Ovary (tissue), 10 donors: ENCODE data around the gene TAOK2. TPM values are rescaled to one million over a fixed set of nuclear protein-coding genes. Genes with fewer than 3 reads are reported as not detected.
A peak's percentile ranks its signal among the peaks of the same experiment; 100 is the strongest.

Experiments used
- DNase-seq, 5 donors: peaks; one replicate each; pipeline ENCODE4 v3.0.0-alpha.2; 2019 to 2020
- H3K27ac ChIP-seq, 2 donors: fragments of 200-600 bp; one replicate each; pipeline versions ENCODE4 v1.5.1 to v1.8.0; 2019 to 2022
- H3K27me3 ChIP-seq: fragments of 200-600 bp; one replicate; pipeline ENCODE4 v1.8.0; 2022
- H3K36me3 ChIP-seq: fragments of 200-600 bp; sonication (generic); one replicate; pipeline ENCODE4 v1.5.1; 2019
- H3K4me1 ChIP-seq: one replicate; pipeline ENCODE4 v1.8.1; 2013; ENCODE audit warnings: mild to moderate bottlenecking, moderate library complexity; ENCODE audit not compliant: insufficient read depth
- H3K4me3 ChIP-seq: fragments of 200-600 bp; sonication (generic); one replicate; pipeline ENCODE4 v1.5.1; 2017
- H3K9me3 ChIP-seq, 2 donors: fragments of 200-600 bp in 1 of 2; sonication (generic) in 1 of 2; one replicate each; pipeline versions ENCODE4 v1.5.1 to v1.8.1; 2013 to 2019; ENCODE audit warnings: mild to moderate bottlenecking in 1 of 2, moderate library complexity in 1 of 2
- EP300 ChIP-seq: sonication (generic); formaldehyde crosslinking; IDR thresholded peaks from one replicate; pipeline ENCODE4 v1.6.1; 2017; ENCODE audit warnings: antibody characterized with exemption
- POLR2A ChIP-seq: fragments of 450-650 bp; IDR thresholded peaks from one replicate; pipeline ENCODE4 v1.6.1; 2017; ENCODE audit warnings: antibody characterized with exemption, mild to moderate bottlenecking, moderate library complexity
- WGBS, 3 donors: extraction: QIAGEN DNeasy Blood & Tissue Kit in 1 of 3; methylation state at CpG; one replicate each; pipeline versions ENCODE4 v1.1.5 to v1.1.7; 2013 to 2017; 5-methylcytosine and 5-hydroxymethylcytosine counted together
- intact Hi-C, 4 donors: fragments of 100-400 bp; cut with DNase I; formaldehyde crosslinking; loops; one replicate each; pipeline versions ENCODE4 v1.11.0 to v1.15.1; 2022 to 2023
- long read RNA-seq, 3 donors: library from polyadenylated mRNA in 2 of 3; unstranded in 2 of 3; transcript quantifications; one replicate each; pipeline ENCODE4 v2.0.0 and lab custom pipeline, GENCODE V29; 2021 to 2026
- polyA plus RNA-seq, 2 donors: library from polyadenylated mRNA; stranded (reverse); fragments of 200-250 nt in 1 of 2; fragments of 350-450 nt in 1 of 2; fragmentation: Illumina TruSeq in 1 of 2; extraction: RNeasy Lipid Tissue Mini Kit (QIAGEN cat#74804) in 1 of 2; gene quantifications; one replicate each; pipeline ENCODE4 v1.2.3, GENCODE V29; 2013 to 2014
- total RNA-seq, 7 donors: library from RNA; depleted of rRNA in 2 of 7; stranded (reverse); fragments of >200 nt in 2 of 7; fragmentation: NEBNext Ultra II Directional in 3 of 7; extraction: Animal tissue kit (Norgen Biotek cat#: 25700) in 3 of 7; gene quantifications; one replicate each; pipeline versions ENCODE4 v1.1.0 to v1.2.4, GENCODE V29; 2016 to 2023
- TF ChIP-seq, protein P1 (sequence below), 3 donors: fragments of 450-650 bp in 2 of 3; fragments of 200-600 bp in 1 of 3; IDR thresholded peaks; one replicate each; pipeline versions ENCODE4 v1.5.1 to v1.8.0; 2016 to 2022; ENCODE audit warnings: antibody characterized with exemption in 3 of 3, mild to moderate bottlenecking in 1 of 3
- donor health status: DM: no; HTN: no; CAD: no; lungs with moderate emphysema.
- donor health status: DM: no; HTN: no; CAD: no.
- donor health status: Bipolar disorder and iron deficiency.
- donor health status: DM: yes; HTN: yes; CAD: no.
- donor health status: DM: no; HTN: no; CAD: no.
- donor health status: DM: yes; HTN: yes; CAD: no.

Gene TAOK2
- total RNA-seq (10 to 100 TPM; 24.8 to 54.0 (median 43.9) TPM), polyA plus RNA-seq (10 to 100 TPM; 19.4 to 33.2 TPM)
- long read RNA-seq, donor 1, full-length matches to known transcripts: 5 of 43 reads
- long read RNA-seq, donor 1, partial matches to known transcripts: 17 of 43 reads
- long read RNA-seq, donor 1, other reads (novel, unspliced or antisense): 21 of 43 reads
- long read RNA-seq, donor 2, full-length matches to known transcripts: 6 of 176 reads
- long read RNA-seq, donor 2, partial matches to known transcripts: 157 of 176 reads
- long read RNA-seq, donor 2, other reads (novel, unspliced or antisense): 13 of 176 reads
- long read RNA-seq, donor 3, full-length matches to known transcripts: 25 of 82 reads
- long read RNA-seq, donor 3, partial matches to known transcripts: 50 of 82 reads
- long read RNA-seq, donor 3, other reads (novel, unspliced or antisense): 7 of 82 reads

DNA sequence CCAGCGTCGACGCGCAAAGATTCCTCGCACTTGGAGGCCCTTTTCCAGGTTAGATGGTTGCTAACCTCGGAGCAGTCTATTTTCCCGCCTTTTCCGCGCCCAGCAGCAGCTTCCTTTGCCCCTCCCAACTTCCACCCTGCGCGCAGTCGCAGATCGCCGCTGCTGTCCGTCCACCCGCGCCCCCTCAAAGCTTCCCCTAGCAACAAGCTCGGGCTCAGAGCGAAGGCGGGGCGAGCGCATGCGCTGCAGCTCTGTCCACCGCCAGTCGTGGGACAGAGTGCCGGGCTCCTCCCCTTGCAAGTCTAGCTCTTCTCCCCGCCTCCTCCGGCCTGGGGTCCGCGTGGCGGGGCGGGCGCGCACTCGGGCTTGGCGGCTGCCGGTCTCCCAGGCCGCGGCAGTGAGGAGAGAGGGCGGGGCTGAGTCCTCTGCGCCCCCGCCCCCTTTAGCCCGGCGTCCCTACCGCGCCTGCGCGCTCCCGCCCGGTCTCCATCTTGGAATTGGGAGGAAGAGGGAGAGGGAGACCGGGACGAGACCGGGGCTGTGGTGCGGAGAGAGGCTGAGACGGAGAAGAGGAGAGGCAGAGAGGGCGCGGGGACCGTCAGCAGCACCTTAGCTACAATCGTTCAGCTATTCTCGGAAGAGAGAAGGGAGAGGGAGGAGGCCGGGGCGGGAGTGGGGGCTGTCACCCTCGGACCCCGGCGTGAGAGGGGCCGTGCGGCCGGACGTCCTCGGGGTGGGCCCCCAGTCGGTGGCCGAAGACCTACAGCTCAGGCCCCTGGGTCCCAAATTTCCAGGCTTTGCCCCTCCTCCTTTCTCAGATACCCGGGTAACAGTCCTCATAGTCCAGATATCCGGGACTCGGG is at the start of gene TAOK2:
Gene TAOK2 (plus strand): TSS at position 485 of the 863 bp plus-strand sequence. CDS start 3,905 bp downstream, outside the sequence.
- Histone ChIP-seq H3K9me3 (no peaks in the 10 kb centered on the region), H3K36me3 (no peaks in the 10 kb centered on the region), H3K4me1 (peaks cover 13% of the 10 kb centered on the region), H3K4me3 (peak within 1 kb of the TSS; percentile 87), H3K27ac (peak within 1 kb of the TSS; percentile 82 to 86), H3K27me3 (no peaks in the 10 kb centered on the region)
- intact Hi-C loops: no loop called here
- peak; percentile 98 to 99 (median 99) for DNase-seq
- TF ChIP-seq POLR2A (peak; percentile 90), EP300 (no peak)
- TF ChIP-seq, protein P1, sequence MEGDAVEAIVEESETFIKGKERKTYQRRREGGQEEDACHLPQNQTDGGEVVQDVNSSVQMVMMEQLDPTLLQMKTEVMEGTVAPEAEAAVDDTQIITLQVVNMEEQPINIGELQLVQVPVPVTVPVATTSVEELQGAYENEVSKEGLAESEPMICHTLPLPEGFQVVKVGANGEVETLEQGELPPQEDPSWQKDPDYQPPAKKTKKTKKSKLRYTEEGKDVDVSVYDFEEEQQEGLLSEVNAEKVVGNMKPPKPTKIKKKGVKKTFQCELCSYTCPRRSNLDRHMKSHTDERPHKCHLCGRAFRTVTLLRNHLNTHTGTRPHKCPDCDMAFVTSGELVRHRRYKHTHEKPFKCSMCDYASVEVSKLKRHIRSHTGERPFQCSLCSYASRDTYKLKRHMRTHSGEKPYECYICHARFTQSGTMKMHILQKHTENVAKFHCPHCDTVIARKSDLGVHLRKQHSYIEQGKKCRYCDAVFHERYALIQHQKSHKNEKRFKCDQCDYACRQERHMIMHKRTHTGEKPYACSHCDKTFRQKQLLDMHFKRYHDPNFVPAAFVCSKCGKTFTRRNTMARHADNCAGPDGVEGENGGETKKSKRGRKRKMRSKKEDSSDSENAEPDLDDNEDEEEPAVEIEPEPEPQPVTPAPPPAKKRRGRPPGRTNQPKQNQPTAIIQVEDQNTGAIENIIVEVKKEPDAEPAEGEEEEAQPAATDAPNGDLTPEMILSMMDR (IDR thresholded peaks at IDR 0.05): no peak
- 2 to 3% (median 2%) methylated on average over 75 of the region's 75 CpGs for WGBS, 3 donors

DNA sequence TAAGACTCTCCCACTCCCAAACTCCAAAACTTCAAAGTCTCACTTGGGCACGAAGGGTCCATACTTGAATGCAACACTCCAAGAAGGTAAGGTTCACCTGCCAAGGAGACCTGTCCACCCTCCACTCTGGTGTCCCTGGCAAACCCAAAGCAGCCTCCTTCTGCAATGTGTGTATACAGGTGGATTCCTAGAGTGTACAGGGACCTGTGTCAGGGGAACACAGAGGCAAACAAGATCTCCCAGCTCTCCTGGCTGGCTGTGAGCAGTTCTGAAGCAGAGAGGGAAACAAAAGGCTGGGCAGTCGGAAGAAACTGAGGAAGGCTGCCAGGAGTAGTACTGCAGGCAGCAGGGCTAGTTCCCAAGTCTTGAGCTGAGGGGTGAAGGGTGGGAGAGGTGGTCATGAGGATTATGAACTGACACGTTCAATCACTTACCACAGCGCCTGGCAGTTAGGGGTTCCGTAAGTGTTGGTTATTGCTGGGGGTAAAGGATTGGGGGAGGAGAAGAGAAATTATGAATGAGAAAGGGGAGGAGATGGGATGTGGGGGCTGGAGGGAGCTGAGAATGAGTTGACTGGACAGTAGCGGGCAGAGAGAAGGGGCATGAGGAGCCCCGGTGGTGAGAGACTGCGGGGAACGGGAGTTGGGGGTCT is 48.4 kb upstream of the TAOK2 start:
- H3K27ac ChIP-seq: no peak overlapping the region

DNA sequence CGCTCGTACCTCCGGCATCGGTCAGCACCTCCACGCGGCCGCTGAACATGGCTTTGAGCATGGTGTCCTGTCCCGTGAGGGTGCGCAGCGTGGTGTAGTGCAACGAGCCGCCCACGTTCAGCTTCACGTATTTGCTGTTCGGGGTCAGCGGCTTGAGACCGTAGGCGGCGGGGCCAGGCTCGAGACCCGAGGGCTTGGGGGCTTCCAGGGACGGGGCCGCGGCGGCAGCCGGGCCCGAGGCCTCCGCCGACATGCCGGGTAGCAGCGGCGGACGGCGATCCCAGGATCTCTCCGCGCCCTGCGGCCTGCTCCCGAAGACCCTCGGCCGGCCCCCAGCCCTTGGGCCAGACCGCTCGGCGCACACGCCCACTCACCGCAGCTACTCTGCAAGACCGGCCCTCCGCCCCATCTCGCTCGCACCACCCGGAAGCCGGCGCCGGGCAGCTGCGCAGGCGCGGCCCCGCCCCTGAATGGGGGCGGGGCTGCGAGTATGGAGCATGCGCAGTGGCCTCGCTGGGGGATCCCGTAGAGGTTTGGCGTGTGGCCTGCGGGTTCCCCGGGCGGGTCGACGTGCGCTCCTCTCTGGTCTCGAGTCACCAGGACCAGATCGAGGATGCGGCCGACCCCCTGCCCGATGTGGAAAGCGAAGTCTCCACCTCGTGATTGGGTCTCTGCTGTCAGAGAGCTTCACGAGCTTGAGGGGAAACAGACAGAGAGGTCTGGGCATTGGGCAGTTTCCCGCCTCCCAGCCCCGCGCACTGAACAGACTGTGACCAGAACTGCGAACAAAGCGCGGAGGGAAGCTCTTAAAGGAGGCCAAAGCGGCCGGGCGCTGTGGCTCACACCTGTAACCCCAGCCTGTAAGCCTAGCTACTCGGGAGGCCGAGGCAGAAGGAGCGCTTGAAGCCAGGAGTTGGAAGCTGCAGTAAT is 47.6 kb upstream of the TAOK2 start, which contains the start of gene KCTD13:
Gene KCTD13 (minus strand): TSS at position 446 of the 930 bp plus-strand sequence. CDS start 193 bp downstream, at position 253.
- peaks cover 13% of the 10 kb centered on the region for H3K4me1 ChIP-seq
- 0 to 1% (median 0%) methylated on average over 81 to 89 of the region's 89 CpGs for WGBS, 3 donors
- no peaks in the 10 kb centered on the region for H3K9me3 ChIP-seq
- peak; percentile 86 to 96 (median 90) for DNase-seq
- TF ChIP-seq EP300 (no peak), POLR2A (peak; percentile 89)
- no peaks in the 10 kb centered on the region for H3K36me3 ChIP-seq
- H3K4me3 ChIP-seq: peak within 1 kb of the TSS; percentile 73
- intact Hi-C loops: loop anchor here in 3 of 4 donors (2.0 to 10.0 kb wide), 3 partner anchors 35 to 79 kb away; no protein-coding TSS in a partner anchor
- no peaks in the 10 kb centered on the region for H3K27me3 ChIP-seq
- H3K27ac ChIP-seq: peak within 1 kb of the TSS; percentile 54 to 82

More for the DNA sequence above, 48.4 kb upstream of the TAOK2 start:
- Histone ChIP-seq H3K9me3 (no peaks in the 10 kb centered on the region), H3K4me3 (peak overlapping the region; percentile 73), H3K4me1 (peaks cover 13% of the 10 kb centered on the region), H3K27me3 (no peaks in the 10 kb centered on the region), H3K36me3 (no peaks in the 10 kb centered on the region)
- intact Hi-C loops: loop anchor here in 2 of 4 donors (5.0 to 10.0 kb wide), 2 partner anchors 77 to 80 kb away; no protein-coding TSS in a partner anchor
- no peak for TF ChIP-seq POLR2A
- no peak for TF ChIP-seq EP300
- TF ChIP-seq, protein P1 (IDR thresholded peaks at IDR 0.05): no peak
- WGBS, 3 donors: 4 to 7% (median 4%) methylated on average over 8 to 9 of the region's 9 CpGs
- DNase-seq: peak in 1 of 5 donors; percentile 26

DNA sequence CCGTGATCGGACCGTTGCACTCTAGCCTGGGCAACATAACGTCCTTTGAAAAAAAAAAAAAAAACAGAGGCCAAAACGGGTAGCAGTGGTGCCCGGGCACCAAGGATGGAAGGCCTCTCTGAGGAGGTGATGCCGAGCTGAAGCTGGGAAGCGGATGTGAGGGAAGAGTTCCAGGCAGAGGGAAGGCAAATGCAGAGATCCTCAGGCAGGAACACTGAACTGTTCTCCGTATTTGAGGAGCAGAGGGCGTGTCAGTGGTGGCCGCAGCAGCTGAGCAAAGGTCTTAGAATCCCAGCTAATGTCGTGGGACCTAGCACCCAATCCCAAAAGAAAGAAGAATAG is 47.0 kb upstream of the TAOK2 start:
- WGBS, 3 donors: 2 to 3% (median 3%) methylated on average over 12 of the region's 12 CpGs
- no peaks in the 10 kb centered on the region for H3K9me3 ChIP-seq
- H3K4me3 ChIP-seq: peak overlapping the region; percentile 73
- peaks cover 13% of the 10 kb centered on the region for H3K4me1 ChIP-seq
- peak in 2 of 5 donors; percentile 28 to 32 for DNase-seq
- intact Hi-C loops: loop anchor here in 3 of 4 donors (2.0 to 10.0 kb wide), 3 partner anchors 34 to 78 kb away; no protein-coding TSS in a partner anchor
- H3K27ac ChIP-seq: peak overlapping the region; percentile 54 to 82
- no peak for TF ChIP-seq POLR2A
- TF ChIP-seq EP300: no peak
- TF ChIP-seq, protein P1 (IDR thresholded peaks at IDR 0.05): no peak
- H3K27me3 ChIP-seq: no peaks in the 10 kb centered on the region
- no peaks in the 10 kb centered on the region for H3K36me3 ChIP-seq
